Endothelial cell of umbilical vein (primary cell): Measurements from ENCODE around the gene WASHC1. TPM values are rescaled to one million over a fixed set of nuclear protein-coding genes. Genes with fewer than 3 reads are reported as not detected.
A peak's percentile ranks its signal among the peaks of the same experiment; 100 is the strongest.
"Not testable (repeated sequence)": the region's sequence is repeated elsewhere in the genome, so short reads cannot be mapped to it uniquely, and the experiment has no call there.

Experiments
- BruUV-seq: library from RNA; stranded (reverse); fragments of 400-500 nt; replicated peaks from 2 replicates; lab custom pipeline; 2021; lab: Mats Ljungman, UMichigan
- CTCF ChIA-PET: fragments of 300-600, 350-600 bp; sonication (Branson Sonifier 250); formaldehyde crosslinking; loops from one replicate; lab custom pipeline; 2021; ENCODE audit warnings: antibody characterized with exemption, inconsistent platforms; lab: Charles Lee
- POLR2A ChIA-PET: fragments of 300-600, 350-600 bp; sonication (Branson Sonifier 250); formaldehyde crosslinking; loops from one replicate; lab custom pipeline; 2021; ENCODE audit warnings: antibody characterized with exemption, inconsistent platforms; lab: Charles Lee
- DNase-seq: peaks from one replicate; pipeline ENCODE4 v3.0.0-alpha.2; 2011; ENCODE audit warnings: low read depth, low spot score
- FAIRE-seq: peaks from 2 replicates; lab custom pipeline; 2011; peaks lifted over from hg19 to GRCh38; lab: Jason Lieb, UNC
- H2AFZ ChIP-seq: 2 replicates; pipeline ENCODE4 v1.6.0; 2012; ENCODE audit warnings: low read depth, low read length, control low read depth, inconsistent platforms
- H3K27ac ChIP-seq: 2 replicates; pipeline ENCODE4 v1.5.1; 2011; ENCODE audit warnings: low read depth, mild to moderate bottlenecking, control low read depth, low read length, moderate library complexity; ENCODE audit not compliant: insufficient read depth
- H3K27me3 ChIP-seq, 2 experiments: 2 replicates each; pipeline versions ENCODE4 v1.6.0 to v1.6.1; 2011; ENCODE audit warnings: low read length in 2 of 2, mixed read lengths in 1 of 2; ENCODE audit not compliant: control insufficient read depth in 2 of 2, insufficient read depth in 2 of 2
- H3K36me3 ChIP-seq, 2 experiments: 2 replicates in 1 of 2; 3 replicates in 1 of 2; pipeline ENCODE4 v1.5.1; 2011; ENCODE audit warnings: low read length in 2 of 2, mild to moderate bottlenecking in 1 of 2, moderate library complexity in 1 of 2; ENCODE audit not compliant: control insufficient read depth in 2 of 2, insufficient read depth in 2 of 2; ENCODE audit errors: extremely low read depth in 1 of 2
- H3K4me1 ChIP-seq: 3 replicates; pipeline ENCODE4 v1.5.1; 2011; ENCODE audit warnings: mild to moderate bottlenecking, low read length; ENCODE audit not compliant: control insufficient read depth, insufficient read depth; ENCODE audit errors: extremely low read depth
- H3K4me2 ChIP-seq: 2 replicates; pipeline ENCODE4 v1.6.1; 2011; ENCODE audit warnings: low read length, control low read depth, mixed read lengths; ENCODE audit not compliant: insufficient read depth
- H3K4me3 ChIP-seq, 3 experiments: fragments of 200-600 bp in 1 of 3; sonication (generic), shearing (Covaris generic) in 1 of 3; replicated peaks in 1 of 3; 2 replicates each; pipeline ENCODE4 v1.5.1; 2011 to 2016; ENCODE audit warnings: control low read depth in 3 of 3, low read length in 3 of 3, mild to moderate bottlenecking in 2 of 3, inconsistent platforms in 1 of 3, low read depth in 1 of 3, moderate library complexity in 1 of 3; ENCODE audit not compliant: insufficient read depth in 1 of 3
- H3K79me2 ChIP-seq: 2 replicates; pipeline ENCODE4 v1.6.0; 2012; ENCODE audit warnings: low read length, inconsistent platforms; ENCODE audit not compliant: control insufficient read depth, insufficient read depth
- H3K9ac ChIP-seq: replicated peaks from 2 replicates; pipeline ENCODE3; 2011; ENCODE audit warnings: low read length, control low read depth; ENCODE audit not compliant: insufficient read depth; ENCODE audit errors: extremely low read depth
- H3K9me1 ChIP-seq: replicated peaks from 3 replicates; pipeline ENCODE4 v1.6.0; 2011; ENCODE audit warnings: mild to moderate bottlenecking, low read length; ENCODE audit not compliant: control insufficient read depth, insufficient read depth; ENCODE audit errors: extremely low read depth
- H3K9me3 ChIP-seq: replicated peaks from 2 replicates; pipeline ENCODE4 v1.5.1; 2012; ENCODE audit warnings: low read length, inconsistent platforms; ENCODE audit not compliant: control insufficient read depth, insufficient read depth
- H4K20me1 ChIP-seq: replicated peaks from 2 replicates; pipeline ENCODE3; 2011; ENCODE audit warnings: mild to moderate bottlenecking, low read length; ENCODE audit not compliant: control insufficient read depth, insufficient read depth; ENCODE audit errors: extremely low read depth
- dilution Hi-C: fragments of 300-500 bp; cut with MboI; formaldehyde crosslinking; loops from one replicate; pipeline ENCODE4 v1.15.0; 2019; ENCODE audit warnings: low sequenced_read_pairs; ENCODE audit not compliant: extremely low pct_ligation_motif_present
- intact Hi-C: fragments of 100-400 bp; cut with micrococcal nuclease; formaldehyde crosslinking; loops from one replicate; pipeline ENCODE4 v1.10.0; 2022
- polyA plus RNA-seq, 4 experiments: library from polyadenylated mRNA; depleted of rRNA in 3 of 4; stranded (reverse) in 3 of 4; unstranded in 1 of 4; fragments of >200 nt; gene quantifications; 2 replicates each; pipeline versions ENCODE4 v1.2.1 to v1.2.3, GENCODE V29; 2011 to 2012; ENCODE audit warnings: missing spikeins in 1 of 4
- total RNA-seq: library from RNA; stranded (reverse); gene quantifications from 2 replicates; pipeline ENCODE4 v1.2.3, GENCODE V29; 2021

WASHC1 gene
- total and polyA plus RNA-seq, 2 donors (not counting 3 experiments of a cell fraction or from before 2014, with no cell fraction given) = 11.5 to 12.3 TPM

- H3K4me1 ChIP-seq, H3K27me3 ChIP-seq, H2AFZ ChIP-seq, H3K9ac ChIP-seq, H3K36me3 ChIP-seq, H3K4me2 ChIP-seq, BruUV-seq, CTCF ChIA-PET, H3K27ac ChIP-seq, dilution Hi-C loops, H3K9me3 ChIP-seq, FAIRE-seq, DNase-seq, H4K20me1 ChIP-seq, intact Hi-C loops, H3K4me3 ChIP-seq, H3K79me2 ChIP-seq, POLR2A ChIA-PET, H3K9me1 ChIP-seq: not testable (repeated sequence)
Observed at GRCh38 chr9:41261-41676, 12.0 kb upstream of the WASHC1 start.

GRCh38 chr9:32308-32707 lies 3.1 kb upstream of the WASHC1 start:
- H3K9me3 ChIP-seq, DNase-seq, intact Hi-C loops, CTCF ChIA-PET, BruUV-seq, H3K27me3 ChIP-seq, H3K36me3 ChIP-seq, H2AFZ ChIP-seq, H3K4me1 ChIP-seq, FAIRE-seq, H3K9ac ChIP-seq, dilution Hi-C loops, H3K4me2 ChIP-seq, H3K4me3 ChIP-seq, H3K9me1 ChIP-seq, H3K27ac ChIP-seq, POLR2A ChIA-PET, H4K20me1 ChIP-seq, H3K79me2 ChIP-seq: not testable (repeated sequence)

- H3K9me1 ChIP-seq, H3K4me2 ChIP-seq, H3K9me3 ChIP-seq, DNase-seq, H3K4me1 ChIP-seq, POLR2A ChIA-PET, H4K20me1 ChIP-seq, H3K27ac ChIP-seq, H3K27me3 ChIP-seq, BruUV-seq, CTCF ChIA-PET, FAIRE-seq, H3K9ac ChIP-seq, H2AFZ ChIP-seq, H3K79me2 ChIP-seq, intact Hi-C loops, dilution Hi-C loops, H3K36me3 ChIP-seq: not testable (repeated sequence)
- H3K4me3 ChIP-seq = peak overlapping the region in 2 of 3 experiments; percentile 28 to 40
Observed at GRCh38 chr9:28775-29174, 481 bp downstream of the WASHC1 start.

- H3K9me1 ChIP-seq, dilution Hi-C loops, H4K20me1 ChIP-seq, H3K4me3 ChIP-seq, intact Hi-C loops, H3K79me2 ChIP-seq, H2AFZ ChIP-seq, POLR2A ChIA-PET, H3K27ac ChIP-seq, H3K36me3 ChIP-seq, BruUV-seq, H3K27me3 ChIP-seq, H3K4me1 ChIP-seq, H3K9me3 ChIP-seq, FAIRE-seq, H3K9ac ChIP-seq, H3K4me2 ChIP-seq, DNase-seq, CTCF ChIA-PET: not testable (repeated sequence)
Observed at GRCh38 chr9:21621-22020, 7.6 kb downstream of the WASHC1 start.
